Measurements from ENCODE around the gene TTC24. TPM values are rescaled to one million over a fixed set of nuclear protein-coding genes. Genes with fewer than 3 reads are reported as not detected.

TTC24 gene
- total and polyA plus RNA-seq, 9 donors, result 0.12 to 0.15 TPM; not detected in 7

GRCh38 chr1:156619582-156619955 lies 40.0 kb downstream of the TTC24 start:
- no peaks in the 10 kb centered on the region for H3K27me3 ChIP-seq
- 19 to 35% (median 28%) methylated on average over 6 of the region's 6 CpGs for WGBS, 3 donors
- H3K4me3 ChIP-seq, result no peak overlapping the region
- peaks cover 8% of the 10 kb centered on the region for H3K4me1 ChIP-seq (ENCODE audit: insufficient read depth)
- no peak overlapping the region for H3K27ac ChIP-seq
- no peaks in the 10 kb centered on the region for H3K36me3 ChIP-seq
- TF ChIP-seq EP300 (IDR thresholded peaks at IDR 0.05) (no peak), POLR2A (IDR thresholded peaks at IDR 0.05) (no peak), CTCF (IDR thresholded peaks at IDR 0.05) (no peak)
- no peaks in the 10 kb centered on the region for H3K9me3 ChIP-seq
- no peak for DNase-seq
- intact Hi-C loops (cut with DNase I), result loop anchor here in 1 of 4 donors (10.0 kb wide), 1 partner anchor 265 kb away; no protein-coding TSS in a partner anchor

GRCh38 chr1:156622581-156623297 lies 43.2 kb downstream of the TTC24 start:
- no peak for DNase-seq
- TF ChIP-seq POLR2A (IDR thresholded peaks at IDR 0.05) (no peak), CTCF (IDR thresholded peaks at IDR 0.05) (no peak), EP300 (IDR thresholded peaks at IDR 0.05) (no peak)
- no peak overlapping the region for H3K4me3 ChIP-seq
- H3K4me1 ChIP-seq (ENCODE audit: insufficient read depth), result peaks cover 12% of the 10 kb centered on the region
- H3K27me3 ChIP-seq, result no peaks in the 10 kb centered on the region
- H3K27ac ChIP-seq, result no peak overlapping the region
- no peaks in the 10 kb centered on the region for H3K36me3 ChIP-seq
- H3K9me3 ChIP-seq, result no peaks in the 10 kb centered on the region
- WGBS, 3 donors, result 82 to 84% (median 84%) methylated on average over 6 of the region's 6 CpGs
- intact Hi-C loops (cut with DNase I), result no loop called here

GRCh38 chr1:156623946-156624813 lies 44.7 kb downstream of the TTC24 start:
- Histone ChIP-seq H3K4me3 (peak overlapping the region; percentile 31), H3K27me3 (no peaks in the 10 kb centered on the region), H3K27ac (no peak overlapping the region), H3K9me3 (no peaks in the 10 kb centered on the region), H3K4me1 (ENCODE audit: insufficient read depth) (peaks cover 12% of the 10 kb centered on the region), H3K36me3 (no peaks in the 10 kb centered on the region)
- intact Hi-C loops (cut with DNase I), result no loop called here
- WGBS, 3 donors, result 0 to 4% (median 3%) methylated on average over 74 to 87 of the region's 87 CpGs
- peak in 3 of 5 donors; percentile 44 to 65 (median 46) for DNase-seq
- TF ChIP-seq POLR2A (IDR thresholded peaks at IDR 0.05) (no peak), CTCF (IDR thresholded peaks at IDR 0.05) (no peak), EP300 (IDR thresholded peaks at IDR 0.05) (no peak)

GRCh38 chr1:156624814-156625435 lies 45.4 kb downstream of the TTC24 start:
- H3K27me3 ChIP-seq, result no peaks in the 10 kb centered on the region
- WGBS, 3 donors, result 1% methylated on average over 44 to 55 of the region's 55 CpGs
- intact Hi-C loops (cut with DNase I), result no loop called here

More at GRCh38 chr1:156624814-156625435, 45.4 kb downstream of the TTC24 start:
- Histone ChIP-seq H3K27ac (peak overlapping the region in 1 of 2 donors; percentile 9), H3K36me3 (no peaks in the 10 kb centered on the region), H3K9me3 (no peaks in the 10 kb centered on the region), H3K4me3 (peak overlapping the region; percentile 31), H3K4me1 (ENCODE audit: insufficient read depth) (peaks cover 12% of the 10 kb centered on the region)
- TF ChIP-seq POLR2A (IDR thresholded peaks at IDR 0.05), result no peak
- TF ChIP-seq CTCF (IDR thresholded peaks at IDR 0.05), result no peak
- TF ChIP-seq EP300 (IDR thresholded peaks at IDR 0.05), result no peak
- DNase-seq, result no peak
